T47D (cell line): ENCODE results near the gene TIMP4.

Experiments used
- DNase-seq, 2 experiments: peaks; one replicate each; pipeline versions ENCODE4 v3.0.0 to v3.0.0-alpha.2; 2011 to 2012; ENCODE audit warnings: low read depth in 1 of 2, low spot score in 1 of 2
- JUND ChIP-seq: IDR thresholded peaks from 2 replicates; pipeline ENCODE4 v1.6.1; 2012; ENCODE audit warnings: low read depth
- in situ Hi-C: cut with HindIII; loops from 2 replicates; pipeline ENCODE4 v1.10.0; 2016; ENCODE audit warnings: low sequenced_read_pairs, low pct_unique_long_range_greater_than_20kb

TIMP4 gene

GRCh38 chr3:12191559-12191958 is 32.8 kb upstream of the TIMP4 start:
- in situ Hi-C loops: no loop called here
- TF ChIP-seq JUND: no peak
- DNase-seq: no peak

- no peak for TF ChIP-seq JUND
- in situ Hi-C loops: no loop called here
- DNase-seq: no peak
These were observed 32.1 kb upstream of the TIMP4 start for GRCh38 chr3:12190832-12191231.

- in situ Hi-C loops: no loop called here
- DNase-seq: no peak
- TF ChIP-seq JUND: no peak
These were observed 31.6 kb upstream of the TIMP4 start for GRCh38 chr3:12190221-12190807.

GRCh38 chr3:12188681-12189287 is 30.1 kb upstream of the TIMP4 start:
- no peak for DNase-seq
- TF ChIP-seq JUND: no peak
- in situ Hi-C loops: no loop called here

GRCh38 chr3:12188328-12188648 is 29.6 kb upstream of the TIMP4 start:
- in situ Hi-C loops: no loop called here
- TF ChIP-seq JUND: no peak
- DNase-seq: no peak

- no peak for DNase-seq
- no peak for TF ChIP-seq JUND
- in situ Hi-C loops: no loop called here
These were observed 29.0 kb upstream of the TIMP4 start for GRCh38 chr3:12187448-12188327.

- in situ Hi-C loops: no loop called here
- DNase-seq: no peak
- TF ChIP-seq JUND: no peak
These were observed 28.0 kb upstream of the TIMP4 start for GRCh38 chr3:12186515-12187286.

- no peak for TF ChIP-seq JUND
- no peak for DNase-seq
- in situ Hi-C loops: no loop called here
These were observed 27.3 kb upstream of the TIMP4 start for GRCh38 chr3:12186046-12186445.

GRCh38 chr3:12185172-12185710 is 26.5 kb upstream of the TIMP4 start:
- no peak for DNase-seq
- in situ Hi-C loops: no loop called here

GRCh38 chr3:12184541-12184940 is 25.8 kb upstream of the TIMP4 start:
- in situ Hi-C loops: no loop called here
- DNase-seq: no peak
- TF ChIP-seq JUND: no peak

More at GRCh38 chr3:12185172-12185710, 26.5 kb upstream of the TIMP4 start:
- TF ChIP-seq JUND: no peak

- in situ Hi-C loops: no loop called here
- no peak for TF ChIP-seq JUND
- no peak for DNase-seq
These were observed 24.2 kb upstream of the TIMP4 start for GRCh38 chr3:12182687-12183441.

GRCh38 chr3:12181806-12182205 is 23.1 kb upstream of the TIMP4 start:
- no peak for DNase-seq
- in situ Hi-C loops: no loop called here
- TF ChIP-seq JUND: no peak
